HG03066 (cell line): ENCODE data around the gene TMEM179B.
"Not testable (repeated sequence)": the region's sequence is repeated elsewhere in the genome, so short reads cannot be mapped to it uniquely, and the experiment has no call there.

Experiments used
- ATAC-seq: cut with Tn5 transposase; IDR thresholded peaks from one replicate; pipeline ENCODE4 v1.9.1; 2021; ENCODE audit warnings: low read depth; ENCODE audit not compliant: unreplicated experiment

TMEM179B gene

DNA sequence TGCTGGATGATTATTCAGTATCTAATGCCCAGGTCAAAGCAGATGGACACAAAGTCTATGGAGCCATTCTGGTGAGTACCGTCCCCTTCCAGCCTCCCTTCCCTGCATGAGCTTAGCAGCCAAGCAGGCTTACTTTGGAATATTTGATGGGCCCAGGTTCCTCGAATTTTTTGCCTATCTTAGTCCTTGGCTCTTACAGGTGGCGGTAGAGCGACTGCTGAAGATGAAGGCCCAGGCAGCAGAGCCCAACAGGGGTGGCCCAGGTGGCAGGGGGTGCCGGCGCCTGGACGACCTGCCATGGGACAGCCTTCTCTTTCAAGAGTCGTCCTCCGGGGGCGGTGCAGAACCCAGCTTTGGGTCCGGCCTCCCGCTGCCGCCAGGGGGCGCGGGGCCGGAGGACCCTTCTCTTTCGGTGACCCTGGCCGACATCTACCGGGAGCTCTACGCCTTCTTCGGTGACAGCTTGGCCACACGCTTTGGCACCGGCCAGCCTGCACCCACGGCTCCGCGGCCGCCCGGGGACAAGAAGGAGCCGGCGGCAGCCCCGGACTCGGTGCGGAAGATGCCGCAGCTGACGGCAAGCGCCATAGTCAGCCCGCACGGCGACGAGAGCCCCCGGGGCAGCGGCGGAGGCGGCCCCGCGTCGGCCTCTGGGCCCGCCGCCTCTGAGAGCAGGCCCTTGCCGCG, 741 bp upstream of the TMEM179B start:
- peak; percentile 73 for ATAC-seq

DNA sequence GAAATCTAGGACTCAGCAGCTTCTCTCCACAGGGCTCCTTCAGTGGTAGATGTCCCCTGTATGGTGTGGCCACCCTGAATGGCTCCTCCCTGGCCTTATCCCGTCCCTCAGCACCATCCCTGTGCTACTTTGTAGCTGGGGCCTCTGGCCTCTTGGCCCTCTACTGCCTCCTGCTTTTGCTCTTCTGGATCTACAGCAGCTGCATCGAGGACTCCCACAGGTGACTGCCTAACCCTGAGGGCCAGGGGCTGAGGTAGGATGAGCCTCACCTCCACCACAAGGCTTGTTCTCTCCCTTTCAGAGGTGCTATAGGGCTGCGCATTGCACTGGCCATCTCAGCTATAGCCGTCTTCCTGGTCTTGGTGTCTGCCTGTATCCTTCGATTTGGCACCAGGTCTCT, 1.8 kb downstream of the TMEM179B start:
- ATAC-seq: no peak

DNA sequence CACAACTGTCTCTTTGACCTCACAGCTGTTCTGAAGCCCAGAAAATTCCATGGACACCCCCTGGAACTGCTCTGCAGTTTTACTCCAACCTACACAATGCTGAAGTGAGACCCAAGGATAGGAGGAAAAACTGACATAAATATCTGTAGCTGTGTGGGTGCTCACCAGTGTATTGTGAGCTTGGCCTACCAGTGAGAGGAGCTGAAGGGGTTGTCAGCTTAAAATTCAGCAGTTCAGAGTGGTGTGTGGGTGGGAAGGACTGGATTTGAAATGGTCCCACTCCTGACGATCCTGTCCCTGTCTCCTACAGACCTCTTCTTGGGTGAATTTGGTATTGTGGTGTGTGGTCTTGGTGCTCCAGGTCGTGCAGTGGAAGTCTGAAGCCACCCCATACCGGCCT, 2.4 kb downstream of the TMEM179B start:
- no peak for ATAC-seq

DNA sequence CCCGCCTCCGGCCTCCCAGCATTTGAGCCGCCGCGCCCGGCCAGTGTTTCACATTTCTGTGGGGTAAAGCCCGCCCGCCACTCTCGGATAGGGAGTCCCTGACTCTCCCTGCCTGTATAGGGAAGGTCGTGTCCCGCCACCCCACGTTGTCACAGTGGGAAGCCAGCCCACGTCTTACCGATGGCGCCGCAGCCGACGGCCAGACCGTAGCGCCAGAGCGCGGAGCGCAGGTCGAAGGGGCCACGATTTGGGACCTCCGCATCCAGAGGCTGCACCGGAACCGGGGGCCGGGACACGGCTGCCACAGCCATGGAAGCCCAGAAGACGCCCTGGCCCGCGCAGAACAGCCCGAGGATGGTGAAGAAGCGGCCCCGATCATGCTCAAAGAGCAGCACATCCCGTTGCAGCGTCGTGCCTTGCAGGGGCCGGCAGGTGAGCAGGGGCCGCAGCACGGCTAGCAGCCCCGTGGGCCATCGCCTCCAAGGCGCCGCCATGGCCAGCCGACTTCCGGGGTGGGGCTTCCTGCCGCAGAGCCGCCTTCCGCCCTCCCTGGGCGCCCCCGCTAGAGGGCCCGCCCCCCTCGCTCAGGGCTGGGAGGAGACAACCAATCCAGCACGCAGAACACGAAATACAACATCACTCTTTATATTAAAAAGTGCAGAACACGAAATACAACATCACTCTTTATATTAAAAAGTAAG, 4.4 kb downstream of the TMEM179B start, which contains the start of gene TMEM223:
TMEM223 (minus strand) TSS at position 506 of the 701 bp plus-strand sequence; CDS start at position 494, 12 bp downstream.
- ATAC-seq: peak; percentile 65

DNA sequence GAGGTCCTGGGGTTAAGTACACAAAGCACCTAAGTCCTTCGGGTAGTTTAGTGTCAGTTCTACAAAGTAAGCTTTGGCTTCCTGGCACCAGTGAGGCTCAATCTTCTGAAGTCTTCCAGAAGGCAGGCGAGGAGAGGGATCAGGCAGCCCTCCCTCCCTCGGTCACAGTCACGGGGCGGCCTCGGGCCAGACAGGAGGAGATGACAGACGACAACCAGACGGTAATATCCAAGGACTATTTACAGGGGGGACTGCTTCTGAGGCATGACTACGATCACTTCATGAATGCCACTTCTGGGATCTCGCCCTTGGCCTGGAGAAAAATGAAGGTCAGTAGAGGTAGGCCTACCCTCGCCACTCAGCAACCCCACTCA, 5.0 kb downstream of the TMEM179B start:
- ATAC-seq: no peak

DNA sequence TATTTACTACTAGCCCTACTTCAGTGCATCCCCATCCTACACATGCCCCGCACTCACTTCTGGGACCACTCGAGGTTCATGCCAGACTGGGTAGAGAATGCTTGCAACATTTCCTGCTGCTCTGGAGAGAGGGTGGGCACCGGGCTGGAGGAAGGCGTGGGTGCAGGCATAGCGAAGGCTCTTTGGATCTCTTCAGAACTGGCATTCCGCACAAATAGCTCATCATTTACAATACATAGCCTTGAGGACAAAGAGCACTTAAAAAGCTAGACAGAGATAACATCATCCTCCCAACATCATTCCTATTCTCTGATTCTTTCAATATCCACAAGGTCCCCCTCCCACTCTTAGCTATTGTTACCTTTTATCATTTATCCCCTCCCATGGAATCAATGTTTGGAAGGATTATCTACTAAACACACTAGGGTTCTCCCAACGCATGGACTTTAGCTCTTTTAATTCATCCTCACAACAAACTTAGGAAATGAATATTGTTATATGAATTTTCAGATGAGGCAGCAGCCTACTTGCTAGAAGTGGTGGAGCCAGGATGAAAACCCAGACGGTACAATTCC, 7.1 kb downstream of the TMEM179B start:
- no peak for ATAC-seq

DNA sequence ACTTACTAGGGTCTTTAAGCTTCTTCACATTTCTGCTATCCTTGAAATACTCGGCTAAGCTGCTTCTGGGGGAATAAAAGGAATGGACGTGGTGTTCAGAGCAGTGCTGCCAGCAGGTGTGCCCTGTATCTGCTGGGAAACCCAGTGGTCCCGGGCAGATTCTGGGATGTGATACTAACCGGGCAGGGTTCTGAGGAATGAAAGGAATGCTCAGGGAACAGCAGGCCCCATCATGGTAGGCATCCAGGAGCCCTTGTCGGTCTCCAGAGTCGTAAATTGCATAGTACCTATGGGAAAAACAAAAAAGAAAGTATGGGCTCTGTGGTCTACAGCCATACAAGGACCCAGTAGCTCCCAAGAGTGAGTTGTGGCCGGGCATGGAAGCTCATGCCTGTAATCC, 9.1 kb downstream of the TMEM179B start:
- ATAC-seq: no peak

DNA sequence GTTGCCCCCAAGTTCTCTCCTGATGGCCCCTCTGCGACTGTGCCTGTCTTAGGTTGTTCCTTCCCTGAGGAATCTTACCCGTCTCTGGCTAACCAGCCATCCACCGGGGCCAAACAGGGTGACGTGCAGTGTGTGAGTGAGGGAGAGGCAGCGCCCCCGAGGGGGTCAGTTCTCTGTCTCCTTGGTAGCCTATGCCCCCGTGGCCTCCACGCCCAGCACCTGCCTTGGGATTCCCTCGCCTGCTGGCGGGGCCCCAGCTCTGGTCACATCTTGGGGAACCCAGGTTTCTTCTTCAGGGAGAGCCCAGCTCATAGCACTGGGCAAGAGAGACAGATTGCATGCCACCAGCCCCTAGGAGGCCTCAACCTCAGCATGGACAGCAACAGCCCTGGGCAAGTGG, 12.3 kb downstream of the TMEM179B start:
- ATAC-seq: no peak

DNA sequence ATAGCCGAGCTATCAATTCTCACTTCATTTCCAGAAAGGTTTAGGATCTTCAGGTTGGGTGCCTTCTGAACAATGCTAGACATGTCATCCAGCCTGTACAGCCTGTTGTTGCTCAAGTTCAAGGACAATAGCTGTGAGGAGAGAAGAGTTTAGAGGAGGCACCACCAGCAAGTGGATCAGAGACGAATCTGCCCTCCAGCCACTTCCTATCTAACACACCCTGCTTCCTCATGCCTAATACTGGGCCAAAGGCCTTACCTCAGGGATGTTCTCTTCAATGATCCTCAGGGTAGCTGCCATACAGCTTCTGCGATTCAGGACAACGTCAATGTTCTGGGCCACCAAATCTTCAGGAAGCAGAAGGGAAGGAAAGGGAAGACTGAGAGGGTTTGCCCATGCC, 13.9 kb downstream of the TMEM179B start:
- ATAC-seq: no peak

DNA sequence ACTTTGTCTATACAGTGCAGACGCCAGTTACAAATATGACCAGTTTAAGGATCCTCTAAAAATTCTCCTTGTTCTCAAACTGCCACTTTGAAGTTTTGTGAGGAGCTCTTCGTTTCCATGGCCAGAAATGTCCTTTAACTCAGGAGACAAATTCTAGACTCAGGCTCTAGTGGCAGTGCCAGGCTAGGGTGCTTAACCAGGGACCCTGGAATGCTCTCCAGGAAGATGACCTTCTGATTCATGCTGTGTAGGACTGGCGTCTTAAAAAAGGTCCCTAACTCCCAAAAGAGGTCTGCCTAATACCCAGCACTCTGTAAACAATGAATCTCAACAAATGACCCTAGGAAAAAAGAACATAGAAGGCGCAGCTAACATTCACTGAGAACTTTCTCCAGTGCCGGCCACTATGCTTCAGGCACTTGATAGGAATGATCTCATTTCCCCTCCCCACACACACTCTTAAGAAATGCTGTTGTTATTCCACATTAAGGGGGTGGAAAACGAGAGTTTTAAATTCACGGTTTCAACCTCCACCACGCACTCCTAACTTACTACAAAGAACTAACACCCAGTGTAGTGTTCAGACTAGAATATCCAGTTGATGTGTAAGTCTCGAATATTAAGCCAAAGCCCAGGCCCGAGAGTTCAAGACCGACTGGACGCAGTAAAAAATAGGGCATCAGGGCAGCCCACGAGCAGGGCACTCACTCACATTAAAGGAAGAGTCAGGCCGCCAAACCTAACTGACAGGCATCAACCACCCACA, 17.3 kb downstream of the TMEM179B start:
- peak; percentile 16 for ATAC-seq

DNA sequence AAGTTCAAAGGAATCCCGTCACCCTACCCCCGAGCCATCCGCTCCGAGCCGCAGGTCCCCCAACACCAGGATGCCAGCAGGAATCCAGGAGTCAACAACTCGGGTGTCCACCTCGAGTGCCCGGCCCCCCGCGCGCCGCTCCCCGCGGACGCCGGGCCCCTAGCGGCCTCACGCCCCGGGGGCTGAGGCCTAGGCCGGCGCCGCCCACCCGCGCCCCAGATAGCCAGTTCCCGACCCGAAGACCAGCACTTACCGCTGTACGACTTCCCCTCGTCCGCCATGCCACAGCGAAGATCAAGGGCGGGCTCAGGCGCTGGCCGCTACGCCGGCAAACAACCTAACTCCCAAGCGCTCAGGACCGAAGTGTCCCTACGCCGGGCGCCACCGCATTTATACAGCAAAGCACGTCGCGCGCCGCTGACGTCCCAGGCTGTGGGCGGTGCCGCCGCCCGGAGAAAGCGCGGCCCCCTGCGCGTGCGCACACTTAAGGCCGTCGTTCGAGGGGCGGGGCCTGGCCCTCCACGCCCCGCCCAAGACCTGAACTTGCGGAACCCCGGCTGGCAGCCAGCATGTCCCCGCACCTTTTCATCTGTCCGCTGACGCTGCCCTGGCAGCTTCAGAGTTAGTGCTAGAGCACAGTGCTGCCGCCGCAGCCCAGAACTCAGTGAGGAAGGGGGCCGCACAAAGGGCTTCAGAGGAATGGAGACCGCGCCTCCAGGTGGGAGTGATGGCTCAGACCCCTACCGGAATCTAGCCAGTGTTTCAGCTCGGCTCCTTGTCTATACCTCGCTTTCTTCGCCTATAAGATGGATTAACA, 18.1 kb downstream of the TMEM179B start, which contains the start of gene NXF1:
NXF1 (minus strand) TSS at position 365 of the 817 bp plus-strand sequence; CDS start at position 281, 84 bp downstream.
- peak; percentile 68 for ATAC-seq

DNA sequence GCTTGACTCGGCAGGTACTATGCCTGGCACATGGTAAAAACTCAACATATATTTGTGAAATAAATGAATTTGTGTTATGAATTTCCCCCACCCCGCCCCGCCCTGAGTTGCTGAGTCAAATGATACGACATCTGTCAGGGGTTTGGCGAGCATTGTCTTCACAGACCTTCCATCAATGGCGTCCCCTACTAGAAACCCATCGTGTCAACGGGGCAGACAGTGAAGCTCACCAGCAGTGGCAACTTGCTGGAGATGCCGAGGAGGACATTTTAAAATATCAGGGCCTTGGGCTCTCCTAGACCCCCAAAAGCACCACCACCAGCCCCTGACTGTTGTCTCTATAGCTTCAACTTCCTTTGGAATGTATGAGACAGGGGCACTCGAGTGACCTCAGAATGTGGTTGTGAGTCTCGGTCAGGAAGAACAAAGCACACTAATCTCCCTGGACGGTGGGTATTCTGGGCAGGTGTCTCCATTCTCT, 18.8 kb downstream of the TMEM179B start:
- ATAC-seq: no peak

DNA sequence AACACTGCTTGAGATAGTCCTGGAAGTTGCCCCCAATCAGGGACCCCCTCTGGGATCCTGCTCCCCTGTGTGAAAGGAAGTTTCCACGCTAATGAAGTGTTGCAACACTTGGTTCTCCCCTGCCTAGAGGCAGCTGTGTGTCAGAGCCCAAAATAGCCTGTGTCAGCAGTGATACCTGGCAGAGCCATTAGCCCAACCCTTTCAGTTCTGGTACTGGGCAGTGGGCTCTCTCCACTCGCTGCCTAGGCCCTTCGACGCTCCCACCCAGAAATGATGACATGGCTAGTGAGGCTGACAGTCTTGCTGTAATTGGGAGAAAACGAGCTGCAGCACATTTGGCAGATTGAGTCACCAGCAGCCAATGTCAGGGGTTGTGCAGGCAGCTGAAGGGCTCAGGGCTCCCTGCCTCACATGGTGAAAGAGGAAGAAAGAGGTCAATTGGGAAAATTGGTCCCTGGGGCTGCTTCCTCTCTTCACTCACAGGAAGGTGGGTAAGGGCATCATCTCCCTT, 19.5 kb downstream of the TMEM179B start:
- ATAC-seq: no peak

DNA sequence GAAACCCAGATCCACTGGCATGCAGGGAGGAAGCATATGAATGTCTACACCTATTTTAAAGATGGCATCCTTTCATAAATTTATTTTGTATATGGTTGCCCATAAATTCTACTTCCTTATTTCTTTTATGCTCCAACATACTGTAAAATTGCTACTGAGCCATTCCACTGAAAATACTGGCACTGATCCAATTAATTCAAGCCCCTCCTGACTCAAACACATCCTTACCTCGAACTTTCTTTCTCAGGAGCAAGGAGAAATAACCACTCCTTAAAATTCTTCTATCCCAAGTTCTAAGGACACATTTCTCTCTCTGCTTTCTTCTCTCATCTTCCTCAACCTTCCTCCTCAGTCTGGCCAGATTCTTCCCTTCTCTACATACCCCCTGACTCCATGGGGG, 23.5 kb downstream of the TMEM179B start:
- no peak for ATAC-seq

DNA sequence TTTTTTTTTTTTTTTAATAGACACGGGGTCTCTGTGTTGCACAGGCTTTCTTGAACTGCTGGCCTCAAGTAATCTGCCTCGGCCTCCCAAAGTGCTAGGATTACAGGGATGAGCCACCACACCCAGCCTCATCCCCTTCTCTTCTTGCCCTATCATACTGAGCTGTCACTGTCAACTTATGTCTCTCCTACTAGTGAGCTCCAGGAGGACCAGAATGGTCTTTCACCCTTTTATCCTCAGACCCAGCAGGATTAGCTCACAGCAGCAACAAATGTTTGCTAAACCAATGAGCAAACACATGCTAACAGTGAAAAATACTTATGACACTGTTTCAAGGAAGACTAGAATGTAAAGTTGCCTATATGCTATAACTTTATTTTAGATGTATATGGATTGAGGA, 24.5 kb downstream of the TMEM179B start:
- ATAC-seq: no peak

DNA sequence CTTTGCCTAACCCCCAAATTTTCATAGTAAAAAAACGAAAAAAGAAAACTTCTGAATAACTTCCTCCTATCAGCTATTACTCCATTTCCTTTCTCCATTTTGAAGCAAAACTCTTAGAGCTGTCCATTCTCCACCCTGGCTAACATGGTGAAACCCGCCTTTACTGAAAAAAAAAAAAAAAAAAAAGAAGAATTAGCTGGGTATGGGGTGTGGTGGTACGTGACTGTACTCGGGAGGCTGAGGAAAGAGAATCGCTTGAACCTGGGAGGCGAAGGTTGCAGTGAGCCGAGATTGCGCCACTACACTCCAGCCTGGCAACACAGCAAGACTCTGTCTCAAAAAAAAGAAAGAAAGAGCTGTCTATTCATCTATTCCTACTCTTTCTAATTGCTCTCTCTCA, 29.4 kb downstream of the TMEM179B start:
- no peak for ATAC-seq

DNA sequence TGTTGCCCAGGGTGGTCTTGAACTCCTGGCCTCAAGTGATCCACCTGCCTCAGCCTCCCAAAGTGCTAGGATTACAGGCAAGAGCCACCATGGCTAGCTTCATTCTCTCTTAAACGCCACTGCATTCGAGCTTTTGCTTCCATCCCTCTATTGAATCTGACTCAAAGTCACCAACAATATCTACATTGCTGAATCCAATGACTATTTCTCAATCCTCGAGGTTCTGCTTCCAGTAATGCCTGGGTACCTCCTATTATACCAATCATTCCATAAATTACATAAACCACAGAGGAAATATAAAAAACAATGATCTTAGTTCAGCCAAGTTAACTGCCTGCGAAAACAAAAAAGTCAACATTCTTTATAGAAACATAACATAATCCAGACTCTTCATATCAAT, 29.9 kb downstream of the TMEM179B start:
- no peak for ATAC-seq

DNA sequence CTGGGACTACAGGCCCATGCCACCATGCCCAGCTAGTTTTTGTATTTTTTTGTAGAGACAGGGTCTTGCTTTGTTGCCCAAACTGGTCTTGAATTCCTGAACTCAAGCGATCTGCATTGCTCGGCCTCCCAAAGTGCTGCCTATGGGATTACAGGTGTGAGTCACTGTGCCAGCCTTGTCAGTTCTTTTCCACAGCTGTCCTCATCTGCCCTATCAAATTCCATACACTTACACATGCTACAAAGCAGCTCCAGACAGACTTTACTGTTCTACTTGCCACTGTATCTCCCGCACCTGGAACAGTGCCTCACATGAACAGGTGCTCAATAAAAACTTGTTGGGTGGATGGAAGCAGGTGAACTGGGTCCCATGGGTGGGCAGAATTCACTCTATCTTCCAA, 36.5 kb downstream of the TMEM179B start:
- ATAC-seq: no peak

DNA sequence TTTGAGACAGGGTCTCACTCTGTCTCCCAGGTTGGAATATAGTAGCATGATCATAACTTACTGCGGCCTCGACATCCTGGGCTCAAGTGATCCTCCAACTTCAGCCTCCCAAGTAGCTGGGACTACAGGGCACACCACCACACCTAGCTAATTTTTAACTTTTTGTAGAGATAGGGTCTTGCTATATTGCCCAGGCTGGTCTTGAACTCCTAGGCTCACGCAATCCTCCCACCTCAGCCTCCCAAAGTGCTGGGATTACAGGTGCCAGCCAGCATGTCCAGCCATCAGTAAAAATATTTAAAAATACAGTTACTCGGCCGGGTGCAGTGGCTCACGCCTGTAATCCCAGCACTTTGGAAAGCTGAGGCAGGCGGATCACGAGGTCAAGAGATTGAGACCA, 40.9 kb downstream of the TMEM179B start:
- ATAC-seq: not testable (repeated sequence)
